Panc1 (cell line): ENCODE measurements around the gene CD40LG.

Source experiments
- CTCF ChIP-seq: fragments of 450-650 bp; IDR thresholded peaks from 2 replicates; pipeline ENCODE4 v1.5.1; 2017; ENCODE audit warnings: mild to moderate bottlenecking
- POLR2AphosphoS5 ChIP-seq: IDR thresholded peaks from 2 replicates; pipeline ENCODE4 v1.6.1; 2012; ENCODE audit warnings: mild to moderate bottlenecking, low read depth, low read length, moderate library complexity
- REST ChIP-seq, 2 experiments: IDR thresholded peaks; 2 replicates each; pipeline ENCODE4 v1.6.1; 2011 to 2012; ENCODE audit warnings: low read depth in 2 of 2, control low read depth in 1 of 2, low read length in 1 of 2, mild to moderate bottlenecking in 1 of 2, moderate library complexity in 1 of 2; ENCODE audit not compliant: insufficient read depth in 1 of 2

GRCh38 chrX:136666088-136666487 is 18.1 kb downstream of the CD40LG start:
- TF ChIP-seq CTCF: no peak
- no peak for TF ChIP-seq POLR2AphosphoS5
- no peak for TF ChIP-seq REST (IDR thresholded peaks at IDR 0.05; ENCODE audit: insufficient read depth in 1 of 2, low read depth in 2 of 2, low read length in 1 of 2)
